ENCODE results near the gene SLC35B3. TPM values are rescaled to one million over a fixed set of nuclear protein-coding genes. Genes with fewer than 3 reads are reported as not detected.
A peak's percentile ranks its signal among the peaks of the same experiment; 100 is the strongest.

The SLC35B3 gene
- total RNA-seq, 1 experiment from 2014 or later, result 41.3 TPM

- H3K9me3 Mint-ChIP-seq (ENCODE audit: unreplicated experiment), result peaks cover 14% of the 10 kb centered on the region
- ChIA-PET CTCF (no interaction called here), POLR2A (interaction anchor here (0.5 kb wide), 1 partner anchor 50 kb away, joined by 3 read pairs; no protein-coding TSS in a partner anchor)
- no peak overlapping the region for H3K4me3 Mint-ChIP-seq (ENCODE audit: unreplicated experiment)
- H3K4me1 Mint-ChIP-seq (ENCODE audit: low read depth, unreplicated experiment), result peaks cover 63% of the 10 kb centered on the region
- no peak for DNase-seq
- H3K27ac Mint-ChIP-seq (ENCODE audit: unreplicated experiment), result peak overlapping the region; percentile 39
- BruUV-seq (replicated peaks), result no TSS peak
- TF ChIP-seq CTCF (IDR thresholded peaks at IDR 0.05; ENCODE audit: insufficient read depth in 1 of 2, low read depth in 1 of 2, low read length in 1 of 2, severe bottlenecking in 1 of 2, unreplicated experiment in 1 of 2), result no peak
- Histone ChIP-seq H3K4me3 (ENCODE audit: low read depth, low read length) (no peak overlapping the region), H3K27me3 (replicated peaks; ENCODE audit: control insufficient read depth, insufficient read depth, low read length) (no peaks in the 10 kb centered on the region), H3K36me3 (ENCODE audit: control insufficient read depth, insufficient read depth, low read length) (no peaks in the 10 kb centered on the region), H3K9me3 (no peaks in the 10 kb centered on the region), H3K4me1 (peaks cover 58% of the 10 kb centered on the region)
- H3K27me3 Mint-ChIP-seq (ENCODE audit: insufficient read depth, unreplicated experiment), result no peaks in the 10 kb centered on the region
- intact Hi-C loops (cut with micrococcal nuclease; ENCODE audit: unreplicated experiment), result no loop called here
- peaks cover 40% of the 10 kb centered on the region for H3K36me3 Mint-ChIP-seq (ENCODE audit: insufficient read depth, unreplicated experiment)
Measured at GRCh38 chr6:8442150-8442549, 6.8 kb upstream of the SLC35B3 start.

- peaks cover 14% of the 10 kb centered on the region for H3K9me3 Mint-ChIP-seq (ENCODE audit: unreplicated experiment)
- Histone ChIP-seq H3K4me1 (peaks cover 61% of the 10 kb centered on the region), H3K4me3 (ENCODE audit: low read depth, low read length) (no peak overlapping the region), H3K36me3 (ENCODE audit: control insufficient read depth, insufficient read depth, low read length) (no peaks in the 10 kb centered on the region), H3K9me3 (no peaks in the 10 kb centered on the region), H3K27me3 (replicated peaks; ENCODE audit: control insufficient read depth, insufficient read depth, low read length) (no peaks in the 10 kb centered on the region)
- peaks cover 40% of the 10 kb centered on the region for H3K36me3 Mint-ChIP-seq (ENCODE audit: insufficient read depth, unreplicated experiment)
- H3K4me1 Mint-ChIP-seq (ENCODE audit: low read depth, unreplicated experiment), result peaks cover 60% of the 10 kb centered on the region
- TF ChIP-seq CTCF (IDR thresholded peaks at IDR 0.05; ENCODE audit: insufficient read depth in 1 of 2, low read depth in 1 of 2, low read length in 1 of 2, severe bottlenecking in 1 of 2, unreplicated experiment in 1 of 2), result no peak
- ChIA-PET CTCF (no interaction called here), POLR2A (no interaction called here)
- H3K27me3 Mint-ChIP-seq (ENCODE audit: insufficient read depth, unreplicated experiment), result no peaks in the 10 kb centered on the region
- no peak overlapping the region for H3K4me3 Mint-ChIP-seq (ENCODE audit: unreplicated experiment)
- BruUV-seq (replicated peaks), result no TSS peak
- intact Hi-C loops (cut with micrococcal nuclease; ENCODE audit: unreplicated experiment), result no loop called here
- no peak for DNase-seq
- peak overlapping the region; percentile 39 for H3K27ac Mint-ChIP-seq (ENCODE audit: unreplicated experiment)
Measured at GRCh38 chr6:8441452-8441851, 6.1 kb upstream of the SLC35B3 start.

- no peak for DNase-seq
- intact Hi-C loops (cut with micrococcal nuclease; ENCODE audit: unreplicated experiment), result no loop called here
- Mint-ChIP-seq H3K9me3 (ENCODE audit: unreplicated experiment) (peaks cover 14% of the 10 kb centered on the region), H3K27me3 (ENCODE audit: insufficient read depth, unreplicated experiment) (no peaks in the 10 kb centered on the region), H3K4me1 (ENCODE audit: low read depth, unreplicated experiment) (peaks cover 50% of the 10 kb centered on the region), H3K27ac (ENCODE audit: unreplicated experiment) (peak overlapping the region; percentile 80), H3K4me3 (ENCODE audit: unreplicated experiment) (no peak overlapping the region), H3K36me3 (ENCODE audit: insufficient read depth, unreplicated experiment) (peaks cover 45% of the 10 kb centered on the region)
- ChIA-PET CTCF (no interaction called here), POLR2A (no interaction called here)
- no peak overlapping the region for H3K4me3 ChIP-seq (ENCODE audit: low read depth, low read length)
- H3K9me3 ChIP-seq, result no peaks in the 10 kb centered on the region
- H3K27me3 ChIP-seq (replicated peaks; ENCODE audit: control insufficient read depth, insufficient read depth, low read length), result no peaks in the 10 kb centered on the region
- BruUV-seq (replicated peaks), result no TSS peak
- H3K36me3 ChIP-seq (ENCODE audit: control insufficient read depth, insufficient read depth, low read length), result no peaks in the 10 kb centered on the region
- peaks cover 49% of the 10 kb centered on the region for H3K4me1 ChIP-seq
- no peak for TF ChIP-seq CTCF (IDR thresholded peaks at IDR 0.05; ENCODE audit: insufficient read depth in 1 of 2, low read depth in 1 of 2, low read length in 1 of 2, severe bottlenecking in 1 of 2, unreplicated experiment in 1 of 2)
Measured at GRCh38 chr6:8439601-8440268, 4.4 kb upstream of the SLC35B3 start.
